ENCODE data around the gene SLX9.

Gene SLX9

GRCh38 chr21:44996501-44996921, 56.7 kb downstream of the SLX9 start:
- no peak for DNase-seq (ENCODE audit: low read depth)
- TF ChIP-seq CTCF (IDR thresholded peaks at IDR 0.05; ENCODE audit: low read depth, low read length, missing control alignments): no peak
- H3K4me3 ChIP-seq (ENCODE audit: low read depth, low read length): no peak overlapping the region

GRCh38 chr21:44996983-44997936, 57.4 kb downstream of the SLX9 start:
- TF ChIP-seq CTCF (IDR thresholded peaks at IDR 0.05; ENCODE audit: low read depth, low read length, missing control alignments): no peak

GRCh38 chr21:44998086-44998620, 58.3 kb downstream of the SLX9 start:
- no peak overlapping the region for H3K4me3 ChIP-seq (ENCODE audit: low read depth, low read length)
- no peak for DNase-seq (ENCODE audit: low read depth)
- TF ChIP-seq CTCF (IDR thresholded peaks at IDR 0.05; ENCODE audit: low read depth, low read length, missing control alignments): no peak

More at GRCh38 chr21:44996983-44997936, 57.4 kb downstream of the SLX9 start:
- H3K4me3 ChIP-seq (ENCODE audit: low read depth, low read length): no peak overlapping the region
- no peak for DNase-seq (ENCODE audit: low read depth)

GRCh38 chr21:44998621-44999427, 59.0 kb downstream of the SLX9 start:
- H3K4me3 ChIP-seq (ENCODE audit: low read depth, low read length): no peak overlapping the region
- no peak for TF ChIP-seq CTCF (IDR thresholded peaks at IDR 0.05; ENCODE audit: low read depth, low read length, missing control alignments)
- no peak for DNase-seq (ENCODE audit: low read depth)

- no peak overlapping the region for H3K4me3 ChIP-seq (ENCODE audit: low read depth, low read length)
- no peak for TF ChIP-seq CTCF (IDR thresholded peaks at IDR 0.05; ENCODE audit: low read depth, low read length, missing control alignments)
- no peak for DNase-seq (ENCODE audit: low read depth)
Observed at GRCh38 chr21:44999428-44999971, 59.7 kb downstream of the SLX9 start.

GRCh38 chr21:44999972-45000636, 60.3 kb downstream of the SLX9 start:
- DNase-seq (ENCODE audit: low read depth): no peak

More at GRCh38 chr21:44999972-45000636, 60.3 kb downstream of the SLX9 start:
- no peak overlapping the region for H3K4me3 ChIP-seq (ENCODE audit: low read depth, low read length)
- TF ChIP-seq CTCF (IDR thresholded peaks at IDR 0.05; ENCODE audit: low read depth, low read length, missing control alignments): no peak

Measured in GM12864 (cell line).